Measurements from ENCODE around the gene CABLES1. TPM values are rescaled to one million over a fixed set of nuclear protein-coding genes. Genes with fewer than 3 reads are reported as not detected.

Gene CABLES1
- total RNA-seq, 1 experiment from 2014 or later: 16.2 TPM

GRCh38 chr18:23189099-23189498 lies 53.8 kb downstream of the CABLES1 start:
- Mint-ChIP-seq H3K27me3 (ENCODE audit: unreplicated experiment) (no peaks in the 10 kb centered on the region), H3K27ac (ENCODE audit: unreplicated experiment) (no peak overlapping the region), H3K36me3 (ENCODE audit: insufficient read depth, unreplicated experiment) (no peaks in the 10 kb centered on the region), H3K4me3 (ENCODE audit: low read depth, unreplicated experiment) (no peak overlapping the region), H3K9me3 (ENCODE audit: low read depth, unreplicated experiment) (no peaks in the 10 kb centered on the region), H3K4me1 (ENCODE audit: low read depth, unreplicated experiment) (peaks cover under 1% of the 10 kb centered on the region)
- CTCF ChIA-PET: no interaction called here
- no TSS peak for BruUV-seq (replicated peaks)
- intact Hi-C loops (cut with micrococcal nuclease; ENCODE audit: unreplicated experiment): no loop called here
- no peak for TF ChIP-seq CTCF (IDR thresholded peaks at IDR 0.05; ENCODE audit: unreplicated experiment)
- DNase-seq: no peak

- no peak for DNase-seq
- CTCF ChIA-PET: no interaction called here
These were observed 54.7 kb downstream of the CABLES1 start for GRCh38 chr18:23189768-23190661.

GRCh38 chr18:23191232-23191631 lies 55.9 kb downstream of the CABLES1 start:
- TF ChIP-seq CTCF (IDR thresholded peaks at IDR 0.05; ENCODE audit: unreplicated experiment): no peak
- CTCF ChIA-PET: interaction anchor here (0.6 kb wide), 1 partner anchor 35 kb away, joined by 3 read pairs; no protein-coding TSS in a partner anchor
- Mint-ChIP-seq H3K9me3 (ENCODE audit: low read depth, unreplicated experiment) (no peaks in the 10 kb centered on the region), H3K4me3 (ENCODE audit: low read depth, unreplicated experiment) (no peak overlapping the region), H3K36me3 (ENCODE audit: insufficient read depth, unreplicated experiment) (peaks cover 6% of the 10 kb centered on the region), H3K27me3 (ENCODE audit: unreplicated experiment) (no peaks in the 10 kb centered on the region), H3K27ac (ENCODE audit: unreplicated experiment) (no peak overlapping the region), H3K4me1 (ENCODE audit: low read depth, unreplicated experiment) (no peaks in the 10 kb centered on the region)
- DNase-seq: no peak
- BruUV-seq (replicated peaks): no TSS peak
- intact Hi-C loops (cut with micrococcal nuclease; ENCODE audit: unreplicated experiment): no loop called here

More at GRCh38 chr18:23189768-23190661, 54.7 kb downstream of the CABLES1 start:
- Mint-ChIP-seq H3K27me3 (ENCODE audit: unreplicated experiment) (no peaks in the 10 kb centered on the region), H3K36me3 (ENCODE audit: insufficient read depth, unreplicated experiment) (peaks cover 6% of the 10 kb centered on the region), H3K27ac (ENCODE audit: unreplicated experiment) (no peak overlapping the region), H3K4me3 (ENCODE audit: low read depth, unreplicated experiment) (no peak overlapping the region), H3K9me3 (ENCODE audit: low read depth, unreplicated experiment) (no peaks in the 10 kb centered on the region), H3K4me1 (ENCODE audit: low read depth, unreplicated experiment) (no peaks in the 10 kb centered on the region)
- intact Hi-C loops (cut with micrococcal nuclease; ENCODE audit: unreplicated experiment): no loop called here
- no TSS peak for BruUV-seq (replicated peaks)
- no peak for TF ChIP-seq CTCF (IDR thresholded peaks at IDR 0.05; ENCODE audit: unreplicated experiment)

GRCh38 chr18:23193742-23194141 lies 58.5 kb downstream of the CABLES1 start:
- intact Hi-C loops (cut with micrococcal nuclease; ENCODE audit: unreplicated experiment): no loop called here
- Mint-ChIP-seq H3K27me3 (ENCODE audit: unreplicated experiment) (no peaks in the 10 kb centered on the region), H3K4me1 (ENCODE audit: low read depth, unreplicated experiment) (no peaks in the 10 kb centered on the region), H3K36me3 (ENCODE audit: insufficient read depth, unreplicated experiment) (peaks cover 6% of the 10 kb centered on the region), H3K27ac (ENCODE audit: unreplicated experiment) (no peak overlapping the region), H3K9me3 (ENCODE audit: low read depth, unreplicated experiment) (no peaks in the 10 kb centered on the region), H3K4me3 (ENCODE audit: low read depth, unreplicated experiment) (no peak overlapping the region)
- DNase-seq: no peak
- CTCF ChIA-PET: interaction anchor here (0.6 kb wide), 1 partner anchor 1485 kb away, joined by 4 read pairs; no protein-coding TSS in a partner anchor
- no TSS peak for BruUV-seq (replicated peaks)
- no peak for TF ChIP-seq CTCF (IDR thresholded peaks at IDR 0.05; ENCODE audit: unreplicated experiment)

Data from Calu3 (cell line).